GM20431 (cell line): ENCODE results near the gene LCTL.
"Not testable (repeated sequence)": the region's sequence is repeated elsewhere in the genome, so short reads cannot be mapped to it uniquely, and the experiment has no call there.

Experiments used
- in situ Hi-C: fragments of 300-500 bp; cut with MseI, MboI; formaldehyde crosslinking; loops from one replicate; pipeline ENCODE4 v1.15.0; 2020; ENCODE audit warnings: low sequenced_read_pairs; ENCODE audit not compliant: unreplicated experiment

The LCTL gene

DNA sequence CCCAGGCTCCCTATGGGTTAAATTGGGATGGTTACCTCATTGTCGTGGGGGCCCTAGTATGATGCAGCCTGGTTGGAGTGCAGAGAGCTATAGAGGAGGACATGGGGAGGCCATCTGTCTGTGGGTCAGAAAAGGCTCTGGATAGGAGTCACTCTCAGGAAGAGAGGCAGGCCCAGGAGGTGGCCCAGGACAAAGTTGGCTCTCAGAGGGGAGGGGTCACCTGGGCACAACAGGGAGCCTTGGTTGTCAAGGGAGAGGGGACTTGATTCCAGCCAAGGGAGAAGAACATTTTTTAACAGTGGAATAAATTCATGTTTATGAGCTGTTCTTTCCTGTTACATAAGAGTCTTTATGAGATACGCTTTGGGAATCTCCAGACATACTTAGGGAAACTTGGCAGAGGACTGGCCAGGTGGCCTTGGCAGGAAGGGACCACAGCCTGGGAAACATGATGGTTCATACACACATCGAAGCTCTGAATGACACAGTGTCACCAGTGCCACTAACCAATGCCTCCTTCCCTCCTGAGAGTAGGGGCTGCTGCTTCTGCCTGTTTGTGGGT, 27.5 kb upstream of the LCTL start:
- in situ Hi-C loops = no loop called here

GRCh38 chr15:66592505-66593218, 26.9 kb upstream of the LCTL start:
- in situ Hi-C loops = no loop called here

DNA sequence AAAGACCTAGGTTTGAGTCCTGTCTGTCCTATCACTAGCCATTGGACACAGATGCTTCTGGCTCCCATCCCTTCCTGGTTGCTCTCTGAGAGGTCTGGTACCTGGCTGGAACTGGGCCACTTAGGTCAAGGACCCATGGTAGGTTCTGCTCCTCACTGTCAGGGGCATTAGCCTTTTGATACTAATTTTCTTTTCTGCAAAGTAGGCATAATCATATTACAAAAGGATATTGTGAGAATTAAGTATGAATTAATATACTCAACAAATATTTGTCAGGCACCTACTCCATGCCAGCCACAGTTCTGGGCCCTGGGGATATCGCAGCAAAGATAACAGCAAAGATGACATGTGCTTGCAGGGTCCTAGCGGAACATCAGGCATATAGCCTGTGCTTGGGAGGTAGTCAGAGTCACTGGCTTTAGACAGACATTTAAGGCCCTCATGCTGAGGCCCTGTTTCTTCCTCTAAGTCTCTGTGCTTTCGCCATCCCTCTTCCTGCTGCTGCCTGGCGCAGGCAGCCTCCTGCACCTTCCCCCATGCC, 25.6 kb upstream of the LCTL start:
- in situ Hi-C loops = no loop called here

DNA sequence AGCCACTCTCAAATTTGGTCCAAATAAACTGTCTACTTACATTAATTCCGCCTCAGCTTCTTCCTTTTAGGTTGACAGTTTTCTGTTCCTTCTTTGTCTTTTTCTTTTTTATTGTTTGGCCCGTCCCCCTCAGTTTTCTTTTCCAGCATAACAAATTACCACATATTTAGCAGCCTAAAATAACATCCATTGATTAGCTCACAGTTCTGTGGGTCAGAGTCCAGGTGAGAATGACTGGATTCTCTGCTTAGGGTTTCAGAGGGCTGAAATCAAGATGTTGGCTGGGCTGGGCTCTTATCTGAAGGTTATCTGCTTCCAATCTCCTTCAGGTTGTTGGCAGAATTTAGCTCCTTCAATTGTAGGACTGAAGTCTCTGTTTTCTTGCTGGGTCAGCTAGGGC, 24.6 kb upstream of the LCTL start:
- in situ Hi-C loops = no loop called here

- in situ Hi-C loops = not testable (repeated sequence)
Observed at GRCh38 chr15:66589429-66589828, 23.6 kb upstream of the LCTL start.

DNA sequence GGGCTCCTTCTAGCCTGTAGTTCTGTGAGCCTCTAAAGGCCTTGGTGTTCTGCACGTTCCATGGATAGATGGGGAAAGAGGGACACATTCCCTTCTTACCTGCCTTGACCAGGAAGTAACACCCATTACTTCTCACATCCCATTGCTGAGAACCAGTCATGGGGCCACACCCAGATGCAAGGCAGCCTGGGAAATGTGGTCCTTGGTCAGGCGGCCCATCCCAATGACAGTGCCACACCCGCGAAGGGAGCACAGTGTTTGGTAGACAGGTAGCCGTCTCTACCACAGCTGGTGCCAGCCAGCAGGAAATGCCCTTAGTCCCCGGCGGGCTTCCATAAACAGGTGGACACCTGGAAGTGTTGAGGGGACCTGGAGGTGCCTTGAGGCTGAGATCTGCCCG, 23.2 kb upstream of the LCTL start:
- in situ Hi-C loops = no loop called here

DNA sequence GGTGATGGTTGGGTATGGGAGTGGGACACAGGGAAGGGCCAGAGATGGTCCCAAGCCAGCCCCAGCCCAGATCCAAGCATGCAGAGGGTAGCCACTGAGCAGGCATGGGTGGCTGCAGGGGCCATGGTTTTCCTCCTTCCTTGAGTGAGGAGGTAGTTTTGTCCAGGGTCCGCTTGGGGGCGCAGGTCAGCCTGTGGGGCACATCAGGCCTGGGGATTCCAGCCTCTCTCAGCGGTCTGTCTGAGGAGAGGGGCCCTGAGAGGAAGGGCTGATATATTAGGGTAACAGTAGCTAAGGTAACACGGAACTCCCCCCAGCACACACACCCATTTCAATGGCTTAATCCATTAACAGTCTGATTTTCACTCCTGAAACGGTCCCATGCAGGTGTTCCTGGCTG, 22.7 kb upstream of the LCTL start:
- in situ Hi-C loops = no loop called here

DNA sequence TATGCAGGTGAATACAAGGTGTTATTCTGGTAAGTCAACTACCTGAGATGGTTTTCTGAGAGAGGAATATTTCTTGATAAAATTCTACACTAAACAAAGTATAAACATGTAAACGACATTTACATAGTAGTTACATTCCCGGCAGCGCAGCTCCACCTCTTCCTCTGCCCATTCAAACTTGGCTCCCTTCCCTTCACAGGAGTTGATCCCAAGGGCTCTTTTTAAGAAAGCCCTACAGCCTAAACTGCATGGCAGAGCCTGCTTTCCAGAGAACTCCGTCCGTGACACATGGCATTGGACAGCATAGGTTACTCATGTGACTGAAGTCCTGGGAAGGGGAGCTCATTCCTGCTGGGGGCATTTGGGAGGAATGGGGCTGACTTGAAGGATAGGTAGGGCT, 22.0 kb upstream of the LCTL start:
- in situ Hi-C loops = no loop called here

- in situ Hi-C loops = no loop called here
Observed at GRCh38 chr15:66587020-66587419, 21.2 kb upstream of the LCTL start.

DNA sequence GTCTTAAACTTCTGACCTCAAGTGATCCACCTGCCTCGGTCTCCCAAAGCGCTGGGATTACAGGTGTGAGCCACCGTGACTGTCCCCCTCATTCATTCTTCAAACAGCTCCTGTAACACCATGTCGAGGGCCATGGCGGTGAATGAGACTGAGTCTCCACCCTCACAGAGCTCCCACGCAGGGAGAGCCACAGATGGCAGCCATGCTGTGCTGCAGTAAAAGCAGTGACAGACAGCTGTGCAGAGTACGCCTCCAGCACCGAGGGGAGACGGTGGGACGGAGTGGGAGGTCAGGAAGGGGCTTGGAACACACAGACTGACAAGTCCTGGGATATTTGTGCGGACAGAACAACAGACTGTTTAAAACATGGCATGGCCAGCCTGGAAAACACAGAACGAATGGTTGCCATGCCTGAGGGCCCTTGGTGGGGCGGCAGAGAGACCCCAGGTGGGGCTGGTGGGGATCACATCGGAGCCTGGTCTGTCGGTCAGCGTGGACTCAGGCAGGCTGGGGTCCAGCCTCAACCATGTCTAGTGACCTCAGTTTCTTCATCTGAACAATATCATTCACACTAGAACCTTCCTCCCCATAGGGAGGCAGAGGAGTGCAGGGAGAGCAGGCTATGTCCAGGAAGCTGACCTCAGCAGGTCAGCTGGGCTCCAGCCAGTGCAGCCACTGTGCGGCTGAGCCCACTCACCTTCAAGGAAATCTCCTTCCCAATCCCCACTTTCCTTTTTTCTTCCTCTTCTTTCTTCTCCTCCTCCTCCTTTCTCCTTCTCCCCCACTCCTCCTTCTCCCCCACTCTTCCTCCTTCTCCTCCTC, 20.6 kb upstream of the LCTL start:
- in situ Hi-C loops = no loop called here

DNA sequence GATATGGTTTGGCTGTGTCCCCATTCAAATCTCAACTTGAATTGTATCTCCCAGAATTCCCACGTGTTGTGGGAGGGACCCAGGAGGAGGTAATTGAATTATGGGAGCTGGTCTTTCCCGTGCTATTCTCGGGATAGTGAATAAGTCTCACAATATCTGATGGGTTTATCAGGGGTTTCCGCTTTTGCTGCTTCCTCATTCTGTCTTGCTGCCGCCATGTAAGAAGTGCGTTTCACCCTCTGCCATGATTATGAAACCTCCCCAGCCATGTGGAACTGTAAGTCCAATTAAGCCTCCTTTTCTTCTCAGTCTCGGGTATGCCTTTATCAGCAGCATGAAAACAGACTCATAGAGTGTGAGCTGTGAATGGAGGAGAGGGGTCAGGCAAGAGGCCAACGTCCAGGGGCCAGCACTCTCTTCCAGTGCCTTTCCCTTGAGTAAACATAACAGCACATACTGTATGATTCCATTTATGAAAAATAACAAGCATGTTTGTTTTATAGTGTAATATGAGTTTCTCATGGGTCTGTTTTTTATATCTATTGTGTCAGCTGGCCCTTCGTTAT, 16.3 kb upstream of the LCTL start:
- in situ Hi-C loops = no loop called here

- in situ Hi-C loops = no loop called here
Observed at GRCh38 chr15:66580643-66581042, 14.8 kb upstream of the LCTL start.

DNA sequence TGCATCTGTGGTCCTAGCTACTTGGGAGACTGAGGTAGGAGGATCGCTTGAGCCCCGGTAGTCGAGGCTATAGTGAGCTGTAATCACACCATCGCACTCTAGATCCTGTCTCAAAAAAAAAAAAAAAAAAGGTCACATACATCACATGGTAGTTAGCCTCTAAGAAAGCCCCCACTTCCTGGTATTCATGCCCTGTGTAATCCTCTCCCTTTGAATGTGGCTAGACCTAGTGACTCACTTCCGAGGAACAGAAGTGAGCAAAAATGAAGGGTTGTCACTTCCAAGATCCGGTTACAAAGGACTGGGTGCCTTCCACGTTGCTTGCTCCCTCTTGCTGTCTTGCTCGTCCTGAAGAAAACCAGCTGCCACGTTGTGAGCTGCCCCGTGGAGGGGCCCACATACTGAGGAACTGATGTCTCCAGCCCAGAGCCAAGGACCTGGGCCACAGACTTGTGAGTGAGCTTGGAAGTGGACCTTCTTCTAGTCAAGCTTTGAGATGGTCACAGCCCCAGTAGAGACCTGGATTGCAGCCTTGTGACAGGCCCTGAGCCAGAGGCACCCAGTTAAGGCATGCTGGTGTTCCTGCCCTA, 12.6 kb upstream of the LCTL start:
- in situ Hi-C loops = no loop called here

GRCh38 chr15:66574596-66574950, 8.8 kb upstream of the LCTL start:
- in situ Hi-C loops = no loop called here

DNA sequence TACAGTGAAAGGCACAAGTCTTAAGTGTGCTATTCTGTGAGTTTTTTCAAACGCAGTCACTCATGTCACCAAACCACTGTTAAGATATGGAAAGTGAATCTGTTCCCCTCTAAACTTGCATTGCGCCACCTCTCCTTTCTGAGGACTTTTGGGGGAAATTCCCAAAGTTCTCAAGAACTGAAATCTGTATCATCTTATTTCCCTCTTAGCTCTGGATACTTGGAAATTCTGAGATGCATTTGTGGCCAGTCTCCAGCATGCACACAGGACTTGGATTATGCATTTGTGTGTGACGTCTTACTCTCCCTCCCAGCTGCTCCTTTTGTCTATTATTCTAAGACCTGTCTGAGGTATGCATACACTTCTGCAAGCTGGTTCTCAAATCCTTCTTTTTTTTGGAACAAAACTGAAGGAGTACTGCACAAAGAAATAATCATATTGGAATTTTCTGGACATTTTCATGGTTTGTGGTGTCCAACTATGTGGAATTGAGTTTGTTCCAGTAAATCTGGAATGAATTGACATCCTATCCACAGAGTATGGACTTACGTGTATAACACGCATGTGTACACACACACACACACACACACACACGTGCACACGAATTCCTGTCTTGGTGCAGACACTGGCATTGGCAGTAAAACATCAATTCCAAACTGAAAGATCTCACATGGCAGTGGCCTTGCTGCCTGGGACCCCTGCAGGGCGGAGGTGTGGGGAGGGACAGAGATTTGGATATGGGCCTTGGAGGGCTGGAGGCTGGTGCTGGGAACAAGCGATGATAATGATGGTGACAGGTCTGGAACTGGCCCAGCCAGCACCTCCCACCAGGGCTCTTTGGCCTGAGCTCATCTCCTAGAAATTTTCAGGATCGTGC, 8.2 kb upstream of the LCTL start:
- in situ Hi-C loops = no loop called here

DNA sequence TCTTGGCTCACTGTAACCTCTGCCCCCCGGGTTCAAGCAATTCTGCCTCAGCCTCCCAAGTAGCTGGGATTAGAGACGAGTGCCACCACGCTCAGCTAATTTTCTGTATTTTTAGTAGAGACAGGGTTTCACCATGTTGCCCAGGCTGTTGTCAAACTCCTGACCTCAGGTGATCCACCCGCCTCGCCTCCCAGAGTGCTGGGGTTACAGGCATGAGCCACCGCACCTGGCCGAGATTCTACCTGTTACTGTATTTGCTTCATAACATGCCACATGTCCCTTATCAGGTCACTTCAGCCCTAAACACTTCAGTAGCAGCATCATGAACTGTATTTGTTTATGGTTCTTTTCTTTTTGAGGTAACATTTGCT, 7.5 kb upstream of the LCTL start:
- in situ Hi-C loops = no loop called here

- in situ Hi-C loops = no loop called here
Observed at GRCh38 chr15:66572146-66572545, 6.3 kb upstream of the LCTL start.

GRCh38 chr15:66570842-66571478, 5.2 kb upstream of the LCTL start:
- in situ Hi-C loops = no loop called here

DNA sequence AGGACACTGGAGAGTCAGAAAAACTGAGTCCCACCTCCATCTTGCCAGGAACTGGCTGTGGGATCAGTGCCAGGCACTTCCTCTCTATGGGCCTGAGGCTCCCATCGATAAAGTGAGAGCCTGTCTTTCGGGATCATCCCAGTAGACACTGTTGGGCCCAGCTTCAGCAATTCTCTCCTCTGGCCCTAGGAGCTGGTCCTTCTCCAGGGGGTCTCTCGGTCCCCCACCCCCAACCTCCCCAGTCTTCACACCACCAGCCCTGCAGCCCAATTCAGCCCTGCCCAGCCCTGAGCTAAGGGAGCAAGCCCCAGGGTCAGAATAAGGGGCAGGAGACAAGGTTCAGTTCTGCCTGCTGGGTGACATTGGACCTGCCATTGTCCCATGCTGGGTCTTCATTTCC, 4.5 kb upstream of the LCTL start:
- in situ Hi-C loops = no loop called here
